Karpas-422 (cell line): Measurements from ENCODE around the gene P2RX3. TPM values are rescaled to one million over a fixed set of nuclear protein-coding genes. Genes with fewer than 3 reads are reported as not detected.

Experiments used
- DNase-seq: peaks from one replicate; pipeline ENCODE4 v3.0.0-alpha.2; 2015
- H2AFZ ChIP-seq: fragments of 200-600 bp; sonication (generic); 2 replicates; pipeline ENCODE4 v1.6.1; 2014; ENCODE audit warnings: antibody characterized with exemption, low read length, mixed read lengths
- H3K27ac ChIP-seq: fragments of 200-600 bp; sonication (generic); 2 replicates; pipeline ENCODE4 v1.5.1; 2014; ENCODE audit warnings: mild to moderate bottlenecking, low read length, moderate library complexity
- H3K27me3 ChIP-seq: fragments of 200-600 bp; sonication (generic); 2 replicates; pipeline ENCODE4 v1.6.1; 2014; ENCODE audit warnings: low read length, mixed read lengths
- H3K36me3 ChIP-seq: fragments of 200-600 bp; sonication (generic); 2 replicates; pipeline ENCODE4 v1.6.1; 2014; ENCODE audit warnings: low read length, mixed read lengths; ENCODE audit not compliant: insufficient read depth
- H3K4me1 ChIP-seq: fragments of 200-600 bp; sonication (generic); 2 replicates; pipeline ENCODE4 v1.6.1; 2014; ENCODE audit warnings: mild to moderate bottlenecking, low read length, mixed read lengths
- H3K4me2 ChIP-seq: fragments of 200-600 bp; sonication (generic); 2 replicates; pipeline ENCODE4 v1.6.1; 2014; ENCODE audit warnings: low read length, low read depth, mild to moderate bottlenecking; ENCODE audit not compliant: poor library complexity, severe bottlenecking
- H3K4me3 ChIP-seq: fragments of 200-600 bp; sonication (generic); 2 replicates; pipeline ENCODE4 v1.5.1; 2014; ENCODE audit warnings: mild to moderate bottlenecking, antibody characterized with exemption, low read length, mixed read lengths
- H3K79me2 ChIP-seq: fragments of 200-600 bp; sonication (generic); 2 replicates; pipeline ENCODE4 v1.6.1; 2014; ENCODE audit warnings: mild to moderate bottlenecking, low read length, mixed read lengths
- H3K9ac ChIP-seq: fragments of 200-600 bp; sonication (generic); 2 replicates; pipeline ENCODE4 v1.6.0; 2014; ENCODE audit warnings: low read length
- H3K9me2 ChIP-seq: fragments of 200-600 bp; sonication (generic), shearing (Covaris generic); replicated peaks from 2 replicates; pipeline ENCODE4 v1.6.0; 2014; ENCODE audit warnings: mild to moderate bottlenecking, low read length, moderate library complexity; ENCODE audit not compliant: insufficient read depth
- H3K9me3 ChIP-seq: fragments of 300-700, 200-600 bp; sonication (generic); 2 replicates; pipeline ENCODE4 v1.6.1; 2014; ENCODE audit warnings: low read length, mixed read lengths
- H4K20me1 ChIP-seq: fragments of 200-600 bp; sonication (generic); 2 replicates; pipeline ENCODE4 v1.6.1; 2014; ENCODE audit warnings: mild to moderate bottlenecking, antibody characterized with exemption, low read length, low read depth; ENCODE audit not compliant: insufficient read depth
- total RNA-seq: library from RNA; depleted of rRNA; stranded (reverse); fragments of >200 nt; shearing (Covaris generic); gene quantifications from 2 replicates; pipeline ENCODE4 v1.2.3, GENCODE V29; 2014; ENCODE audit warnings: low replicate concordance

P2RX3 gene
- total RNA-seq, 1 experiment from 2014 or later: not detected

- no peak overlapping the region for H2AFZ ChIP-seq
These were observed 1.2 kb downstream of the P2RX3 start for GRCh38 chr11:57339328-57339727.

GRCh38 chr11:57340039-57340615 is 2.0 kb downstream of the P2RX3 start:
- no peaks in the 10 kb centered on the region for H3K27me3 ChIP-seq

More at GRCh38 chr11:57339328-57339727, 1.2 kb downstream of the P2RX3 start:
- DNase-seq: no peak
- Histone ChIP-seq H3K4me1 (peaks cover 26% of the 10 kb centered on the region), H4K20me1 (no peaks in the 10 kb centered on the region; the same call in 1 of the 2 replicates), H3K36me3 (no peaks in the 10 kb centered on the region), H3K9ac (no peak overlapping the region), H3K27me3 (no peaks in the 10 kb centered on the region), H3K27ac (no peak overlapping the region), H3K4me3 (no peak overlapping the region), H3K9me2 (no peaks in the 10 kb centered on the region), H3K79me2 (peaks cover 16% of the 10 kb centered on the region), H3K9me3 (no peaks in the 10 kb centered on the region), H3K4me2 (no peak overlapping the region)

GRCh38 chr11:57341250-57341808 is 3.2 kb downstream of the P2RX3 start:
- Histone ChIP-seq H3K9me2 (no peaks in the 10 kb centered on the region), H3K9me3 (no peaks in the 10 kb centered on the region), H3K4me2 (no peak overlapping the region), H3K4me3 (no peak overlapping the region), H3K27ac (no peak overlapping the region), H3K27me3 (no peaks in the 10 kb centered on the region), H4K20me1 (no peaks in the 10 kb centered on the region), H3K36me3 (no peaks in the 10 kb centered on the region), H2AFZ (no peak overlapping the region), H3K4me1 (peaks cover 16% of the 10 kb centered on the region), H3K9ac (no peak overlapping the region), H3K79me2 (no peaks in the 10 kb centered on the region)
- no peak for DNase-seq

More at GRCh38 chr11:57340039-57340615, 2.0 kb downstream of the P2RX3 start:
- DNase-seq: peak; percentile 65
- Histone ChIP-seq H3K27ac (no peak overlapping the region), H3K4me3 (no peak overlapping the region), H3K9me3 (no peaks in the 10 kb centered on the region), H2AFZ (no peak overlapping the region; the same call in 1 of the 2 replicates), H3K79me2 (peaks cover 8% of the 10 kb centered on the region), H3K36me3 (no peaks in the 10 kb centered on the region), H3K9me2 (no peaks in the 10 kb centered on the region), H3K4me1 (peaks cover 19% of the 10 kb centered on the region), H3K4me2 (no peak overlapping the region), H3K9ac (no peak overlapping the region), H4K20me1 (no peaks in the 10 kb centered on the region; the same call in 1 of the 2 replicates)

GRCh38 chr11:57342702-57343101 is 4.5 kb downstream of the P2RX3 start:
- no peaks in the 10 kb centered on the region for H4K20me1 ChIP-seq
- DNase-seq: no peak

GRCh38 chr11:57343825-57344224 is 5.7 kb downstream of the P2RX3 start:
- Histone ChIP-seq H3K27ac (no peak overlapping the region), H2AFZ (no peak overlapping the region), H3K36me3 (no peaks in the 10 kb centered on the region), H3K9me2 (no peaks in the 10 kb centered on the region), H3K79me2 (no peaks in the 10 kb centered on the region), H3K27me3 (no peaks in the 10 kb centered on the region), H3K4me2 (no peak overlapping the region), H3K4me1 (peaks cover 11% of the 10 kb centered on the region), H4K20me1 (no peaks in the 10 kb centered on the region), H3K9me3 (no peaks in the 10 kb centered on the region), H3K9ac (no peak overlapping the region), H3K4me3 (no peak overlapping the region)
- no peak for DNase-seq

More at GRCh38 chr11:57342702-57343101, 4.5 kb downstream of the P2RX3 start:
- Histone ChIP-seq H3K9ac (no peak overlapping the region), H3K79me2 (no peaks in the 10 kb centered on the region), H3K9me2 (no peaks in the 10 kb centered on the region), H2AFZ (no peak overlapping the region), H3K9me3 (no peaks in the 10 kb centered on the region), H3K27ac (no peak overlapping the region), H3K4me2 (no peak overlapping the region), H3K36me3 (no peaks in the 10 kb centered on the region), H3K4me1 (peaks cover 11% of the 10 kb centered on the region), H3K4me3 (no peak overlapping the region), H3K27me3 (no peaks in the 10 kb centered on the region)

- no peaks in the 10 kb centered on the region for H3K79me2 ChIP-seq
- H3K9ac ChIP-seq: no peak overlapping the region
- DNase-seq: no peak
- H3K9me3 ChIP-seq: no peaks in the 10 kb centered on the region
- H3K4me1 ChIP-seq: peaks cover 9% of the 10 kb centered on the region
- no peak overlapping the region for H2AFZ ChIP-seq
- H3K36me3 ChIP-seq: no peaks in the 10 kb centered on the region
- no peak overlapping the region for H3K4me3 ChIP-seq
- no peaks in the 10 kb centered on the region for H4K20me1 ChIP-seq
- H3K27ac ChIP-seq: no peak overlapping the region
- H3K27me3 ChIP-seq: no peaks in the 10 kb centered on the region
- H3K9me2 ChIP-seq: no peaks in the 10 kb centered on the region
- H3K4me2 ChIP-seq: no peak overlapping the region
These were observed 6.7 kb downstream of the P2RX3 start for GRCh38 chr11:57344826-57345225.

GRCh38 chr11:57345555-57346211 is 7.5 kb downstream of the P2RX3 start:
- Histone ChIP-seq H2AFZ (peak overlapping the region; percentile 99), H3K9ac (no peak overlapping the region), H3K4me2 (no peak overlapping the region)

GRCh38 chr11:57347336-57347735 is 9.2 kb downstream of the P2RX3 start:
- no peak overlapping the region for H3K9ac ChIP-seq
- H3K79me2 ChIP-seq: no peaks in the 10 kb centered on the region
- H3K9me2 ChIP-seq: no peaks in the 10 kb centered on the region
- DNase-seq: no peak
- no peak overlapping the region for H3K4me2 ChIP-seq
- H3K4me1 ChIP-seq: 0 out of 2 replicates have a peak, but pooled peaks cover 2% of the 10 kb centered on the region
- no peaks in the 10 kb centered on the region for H3K36me3 ChIP-seq
- H2AFZ ChIP-seq: no peak overlapping the region
- H3K27me3 ChIP-seq: no peaks in the 10 kb centered on the region
- H3K4me3 ChIP-seq: no peak overlapping the region
- H4K20me1 ChIP-seq: no peaks in the 10 kb centered on the region
- H3K27ac ChIP-seq: no peak overlapping the region
- H3K9me3 ChIP-seq: no peaks in the 10 kb centered on the region

More at GRCh38 chr11:57345555-57346211, 7.5 kb downstream of the P2RX3 start:
- H4K20me1 ChIP-seq: no peaks in the 10 kb centered on the region
- peak; percentile 89 for DNase-seq
- no peaks in the 10 kb centered on the region for H3K36me3 ChIP-seq
- 0 out of 2 replicates have a peak, but pooled peaks cover 2% of the 10 kb centered on the region for H3K4me1 ChIP-seq
- no peaks in the 10 kb centered on the region for H3K79me2 ChIP-seq
- no peaks in the 10 kb centered on the region for H3K9me3 ChIP-seq
- H3K27ac ChIP-seq: no peak overlapping the region
- no peaks in the 10 kb centered on the region for H3K27me3 ChIP-seq
- H3K9me2 ChIP-seq: no peaks in the 10 kb centered on the region
- H3K4me3 ChIP-seq: no peak overlapping the region
